GM18858 (cell line): ENCODE results near the gene CEACAM16.
"Not testable (repeated sequence)": the region's sequence is repeated elsewhere in the genome, so short reads cannot be mapped to it uniquely, and the experiment has no call there.

Experiments used
- ATAC-seq: cut with Tn5 transposase; IDR thresholded peaks from one replicate; pipeline ENCODE4 v1.9.1; 2021; ENCODE audit not compliant: unreplicated experiment

Gene CEACAM16

DNA sequence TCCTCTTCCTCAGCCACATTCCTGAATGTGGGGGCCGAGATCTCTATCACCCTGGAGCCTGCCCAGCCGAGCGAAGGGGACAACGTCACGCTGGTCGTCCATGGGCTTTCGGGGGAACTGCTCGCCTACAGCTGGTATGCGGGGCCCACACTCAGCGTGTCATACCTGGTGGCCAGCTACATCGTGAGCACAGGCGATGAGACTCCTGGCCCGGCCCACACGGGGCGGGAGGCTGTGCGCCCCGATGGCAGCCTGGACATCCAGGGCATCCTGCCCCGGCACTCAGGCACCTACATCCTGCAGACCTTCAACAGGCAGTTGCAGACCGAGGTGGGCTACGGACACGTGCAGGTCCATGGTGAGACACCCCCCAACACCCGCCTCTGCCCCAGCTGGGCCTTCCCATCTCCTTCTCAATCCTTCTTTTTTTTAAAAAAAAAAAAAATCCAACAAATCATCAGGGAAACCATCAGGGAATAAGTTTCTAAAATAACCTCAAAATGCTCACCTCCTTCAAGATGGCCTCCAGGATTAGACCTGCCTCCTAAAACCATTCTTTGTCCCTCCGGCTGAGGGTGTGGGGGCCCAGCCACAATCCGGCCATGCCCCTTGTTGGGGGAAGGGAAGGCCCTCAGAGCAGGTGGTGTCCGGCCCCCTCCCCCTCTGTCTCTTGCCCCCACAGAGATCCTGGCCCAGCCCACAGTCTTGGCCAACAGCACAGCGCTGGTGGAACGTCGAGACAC is 4.6 kb downstream of the CEACAM16 start:
- ATAC-seq: no peak

DNA sequence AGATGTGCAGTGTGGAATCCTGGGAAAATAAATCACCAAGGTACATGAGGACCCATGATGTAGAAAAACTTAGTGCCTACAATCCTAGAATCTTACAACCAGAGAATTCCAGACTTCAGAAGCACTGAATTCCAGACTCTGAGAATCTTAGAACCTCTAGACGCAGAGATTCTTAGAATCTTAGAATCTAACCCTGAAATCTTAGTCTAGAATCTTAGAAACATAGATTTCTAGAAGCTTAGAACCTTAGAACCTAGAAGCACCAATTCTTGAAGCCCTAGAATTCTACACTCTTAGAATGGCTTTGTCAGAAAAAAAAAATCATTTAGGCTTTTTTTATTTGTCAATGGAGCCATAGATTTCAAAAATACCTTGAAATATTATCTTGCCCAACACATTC is 6.0 kb downstream of the CEACAM16 start:
- ATAC-seq: no peak

DNA sequence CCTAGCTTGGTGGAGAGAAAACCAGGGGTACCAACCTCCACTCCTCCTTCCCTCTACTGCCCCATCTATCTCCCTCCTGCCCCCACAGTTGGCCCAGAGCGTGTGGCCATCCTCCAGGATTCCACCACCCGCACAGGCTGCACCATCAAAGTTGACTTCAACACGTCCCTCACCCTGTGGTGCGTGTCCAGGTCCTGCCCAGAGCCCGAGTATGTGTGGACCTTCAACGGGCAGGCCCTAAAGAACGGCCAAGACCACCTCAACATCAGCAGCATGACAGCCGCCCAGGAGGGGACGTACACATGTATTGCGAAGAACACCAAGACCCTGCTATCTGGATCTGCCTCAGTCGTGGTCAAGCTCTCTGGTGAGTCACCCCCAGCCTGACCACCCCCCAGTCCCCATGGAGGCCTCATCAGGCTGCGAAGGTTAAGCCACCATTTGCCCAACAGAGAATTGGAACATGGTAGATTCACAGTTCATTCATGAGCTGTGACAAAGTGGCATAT is 6.6 kb downstream of the CEACAM16 start:
- ATAC-seq: no peak

DNA sequence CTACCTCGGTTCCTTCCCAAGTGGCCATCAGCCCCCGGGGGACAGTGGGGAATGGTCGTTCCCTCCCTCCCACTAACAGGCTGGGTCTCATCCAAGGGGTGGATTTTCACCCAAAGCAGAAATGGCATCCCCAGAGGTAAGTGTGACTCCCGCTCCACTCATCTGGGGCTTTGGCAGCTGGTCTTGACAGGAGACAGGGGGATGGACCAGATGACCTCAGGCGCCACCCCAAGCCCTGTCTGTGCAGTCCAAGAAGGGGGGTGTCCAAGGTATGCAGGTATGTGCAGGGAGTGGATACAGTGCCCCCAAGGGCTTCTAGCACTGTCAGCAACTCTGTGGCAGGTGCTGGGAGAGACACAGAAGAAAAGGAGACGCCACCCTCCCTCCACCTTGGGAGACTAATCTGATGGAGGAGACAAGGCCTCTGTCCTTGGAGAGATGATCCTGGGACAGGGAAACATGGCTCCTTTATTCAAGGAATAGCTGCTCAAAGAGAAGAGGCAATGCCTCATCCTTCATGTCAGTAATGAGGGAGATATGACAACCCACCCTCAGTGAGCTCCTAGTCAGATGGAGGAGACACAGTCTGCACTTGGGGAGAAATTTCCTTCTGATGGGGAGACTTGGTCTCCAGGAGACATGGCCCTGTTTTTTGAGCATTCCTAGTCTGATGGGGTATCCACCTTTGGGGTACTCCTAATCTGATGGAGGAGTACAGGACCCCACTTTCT is 7.7 kb downstream of the CEACAM16 start:
- ATAC-seq: no peak

DNA sequence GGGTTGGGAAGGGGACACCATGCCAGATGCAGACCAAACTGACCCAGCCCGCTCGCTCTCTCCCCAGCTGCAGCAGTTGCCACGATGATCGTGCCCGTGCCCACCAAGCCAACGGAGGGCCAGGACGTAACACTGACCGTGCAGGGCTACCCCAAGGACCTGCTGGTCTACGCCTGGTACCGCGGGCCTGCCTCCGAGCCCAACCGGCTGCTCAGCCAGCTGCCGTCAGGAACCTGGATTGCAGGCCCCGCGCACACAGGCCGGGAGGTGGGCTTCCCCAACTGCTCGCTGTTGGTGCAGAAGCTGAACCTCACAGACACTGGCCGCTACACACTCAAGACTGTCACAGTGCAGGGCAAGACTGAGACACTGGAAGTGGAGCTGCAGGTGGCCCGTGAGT is 8.8 kb downstream of the CEACAM16 start:
- no peak for ATAC-seq

DNA sequence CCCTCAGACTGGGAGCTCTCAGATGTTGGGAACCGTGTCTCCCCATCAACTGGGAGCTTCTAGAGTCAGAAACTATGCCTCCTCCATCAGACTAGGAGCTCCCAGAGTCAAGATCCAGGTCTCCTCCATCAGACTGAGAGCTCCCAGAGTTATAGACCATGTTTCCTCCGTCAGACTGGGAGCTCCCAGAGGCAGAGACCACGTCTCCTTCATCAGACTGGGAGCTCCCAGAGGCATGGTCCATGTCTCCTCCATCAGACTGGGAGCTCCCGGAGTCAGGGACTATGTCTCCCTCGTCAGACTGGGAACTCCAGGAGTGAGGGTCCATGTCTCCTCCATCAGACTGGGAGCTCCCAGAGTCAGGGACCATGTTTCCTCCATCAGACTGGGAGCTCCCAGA is 10.0 kb downstream of the CEACAM16 start:
- no peak for ATAC-seq

DNA sequence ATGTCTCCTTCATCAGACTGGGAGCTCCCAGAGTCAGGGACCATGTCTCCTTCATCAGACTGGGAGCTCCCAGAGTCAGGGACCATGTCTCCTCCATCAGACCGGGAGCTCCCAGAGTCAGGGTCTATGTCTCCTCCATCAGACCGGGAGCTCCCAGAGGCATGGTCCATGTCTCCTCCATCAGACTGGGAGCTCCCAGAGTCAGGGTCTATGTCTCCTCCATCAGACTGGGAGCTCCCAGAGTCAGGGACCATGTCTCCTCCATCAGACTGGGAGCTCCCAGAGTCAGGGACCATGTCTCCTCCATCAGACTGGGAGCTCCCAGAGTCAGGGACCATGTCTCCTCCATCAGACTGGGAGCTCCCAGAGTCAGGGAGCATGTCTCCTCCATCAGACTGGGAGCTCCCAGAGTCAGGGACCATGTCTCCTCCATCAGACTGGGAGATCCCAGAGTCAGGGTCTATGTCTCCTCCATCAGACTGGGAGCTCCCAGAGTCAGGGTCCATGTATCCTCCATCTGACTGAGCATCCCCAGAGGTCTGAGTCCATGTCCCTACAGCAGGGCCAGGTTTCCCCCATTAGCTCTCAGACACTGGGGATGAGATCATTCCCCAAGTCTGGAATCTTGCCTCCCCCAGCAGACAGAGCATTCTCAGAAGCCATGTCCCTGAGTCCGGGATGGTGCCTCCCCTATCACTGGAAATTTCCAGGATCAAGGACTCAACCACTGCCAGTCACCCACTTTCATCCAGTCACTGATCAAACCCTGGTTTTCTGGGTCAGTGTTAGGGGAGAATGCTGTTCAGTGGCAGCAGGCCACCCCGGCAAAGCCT is 10.7 kb downstream of the CEACAM16 start:
- not testable (repeated sequence) for ATAC-seq

DNA sequence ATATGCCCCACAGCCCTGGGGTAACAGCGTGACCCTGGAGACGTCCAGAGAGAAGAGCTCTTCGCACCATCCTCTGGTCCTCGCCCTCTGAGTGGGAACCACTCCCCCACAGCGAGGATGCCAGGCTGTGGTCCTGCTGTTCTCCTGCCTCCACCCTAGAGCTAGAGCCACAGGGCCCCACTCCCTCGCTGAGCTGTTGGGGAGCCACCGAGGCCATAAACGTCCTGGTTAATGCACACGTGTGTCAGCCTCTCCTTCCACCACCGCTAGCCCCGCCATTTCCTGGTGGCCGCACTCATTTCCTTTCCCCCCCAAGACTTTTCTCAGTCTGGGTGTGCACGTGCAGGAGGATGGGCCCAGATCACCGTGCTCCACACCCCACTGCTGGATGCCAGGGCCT is 11.5 kb downstream of the CEACAM16 start:
- ATAC-seq: no peak

DNA sequence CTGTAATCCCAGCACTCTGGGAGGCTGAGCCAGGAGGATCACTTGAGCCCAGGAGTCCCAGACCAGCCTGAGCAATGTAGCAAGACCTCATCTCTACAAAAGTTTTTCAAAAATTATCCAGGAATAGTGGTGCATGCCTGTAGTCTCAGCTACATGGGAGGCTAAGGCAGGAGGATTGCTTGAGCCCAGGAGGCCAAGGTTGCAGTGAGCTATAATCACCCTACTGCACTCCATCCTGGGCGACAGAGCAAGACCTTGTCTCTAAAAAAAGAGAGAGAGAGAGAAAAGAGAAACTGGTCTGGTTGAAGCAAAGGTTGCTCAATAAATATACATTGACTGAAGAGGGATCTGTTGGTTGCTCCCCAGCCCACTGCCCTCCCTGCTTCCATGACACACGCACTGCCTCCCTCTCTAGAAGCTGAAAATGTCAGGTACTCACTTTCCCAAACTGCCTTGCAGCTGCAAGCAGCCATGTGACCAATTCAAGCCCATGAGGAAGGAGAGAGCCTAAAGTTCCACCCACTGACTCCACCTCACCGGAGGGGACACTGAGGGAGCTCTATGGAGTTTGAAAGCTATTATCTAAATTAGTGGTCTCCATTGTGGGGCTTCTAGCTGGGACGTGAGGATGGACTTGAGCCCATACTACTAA is 14.0 kb downstream of the CEACAM16 start:
- no peak for ATAC-seq

DNA sequence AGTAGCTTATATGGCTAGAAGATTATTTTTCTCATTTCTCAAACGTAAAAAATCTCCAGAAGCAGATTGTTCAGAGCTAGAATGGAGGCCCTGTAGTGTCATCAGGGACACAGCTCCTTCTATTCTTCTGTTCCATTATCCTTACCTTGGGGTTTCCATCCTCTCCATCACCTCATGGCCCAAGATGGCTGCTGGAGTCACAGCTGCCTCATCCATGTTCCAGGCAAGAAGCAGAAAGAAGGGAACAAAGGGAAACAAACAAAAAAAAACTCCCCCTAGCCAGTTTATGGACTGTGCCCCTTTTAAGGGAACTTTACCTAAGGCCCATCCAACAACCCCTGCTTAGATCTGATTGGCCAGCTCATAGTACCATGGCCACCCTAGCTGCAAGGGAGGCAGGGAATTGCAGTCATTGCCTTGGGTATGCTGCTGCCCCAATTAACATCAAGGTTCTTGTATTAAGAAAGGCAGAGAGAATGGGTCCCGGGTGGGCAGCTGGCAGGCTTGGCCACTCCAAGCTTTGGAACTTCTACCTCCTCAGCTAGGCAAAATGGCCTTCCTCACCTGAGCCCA is 15.7 kb downstream of the CEACAM16 start:
- ATAC-seq: no peak

DNA sequence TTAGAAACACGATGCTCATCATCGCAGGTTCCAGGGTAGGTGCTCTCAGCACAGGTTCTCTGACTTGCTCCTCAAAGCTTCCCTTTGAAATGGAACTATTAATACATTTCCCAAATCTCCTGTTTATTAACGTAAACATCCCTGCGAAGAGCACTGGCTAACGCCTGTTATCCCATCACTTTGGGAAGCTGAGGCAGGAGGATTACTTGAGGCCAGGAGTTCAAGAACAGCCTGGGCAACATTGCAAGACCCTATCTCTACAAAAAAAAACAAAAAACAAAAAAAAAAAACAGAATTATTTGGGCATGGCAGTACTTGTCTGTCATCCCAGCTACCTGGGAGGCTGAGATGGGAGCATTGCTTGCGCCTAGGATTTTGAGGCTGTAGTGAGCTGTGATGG is 18.7 kb downstream of the CEACAM16 start:
- no peak for ATAC-seq

DNA sequence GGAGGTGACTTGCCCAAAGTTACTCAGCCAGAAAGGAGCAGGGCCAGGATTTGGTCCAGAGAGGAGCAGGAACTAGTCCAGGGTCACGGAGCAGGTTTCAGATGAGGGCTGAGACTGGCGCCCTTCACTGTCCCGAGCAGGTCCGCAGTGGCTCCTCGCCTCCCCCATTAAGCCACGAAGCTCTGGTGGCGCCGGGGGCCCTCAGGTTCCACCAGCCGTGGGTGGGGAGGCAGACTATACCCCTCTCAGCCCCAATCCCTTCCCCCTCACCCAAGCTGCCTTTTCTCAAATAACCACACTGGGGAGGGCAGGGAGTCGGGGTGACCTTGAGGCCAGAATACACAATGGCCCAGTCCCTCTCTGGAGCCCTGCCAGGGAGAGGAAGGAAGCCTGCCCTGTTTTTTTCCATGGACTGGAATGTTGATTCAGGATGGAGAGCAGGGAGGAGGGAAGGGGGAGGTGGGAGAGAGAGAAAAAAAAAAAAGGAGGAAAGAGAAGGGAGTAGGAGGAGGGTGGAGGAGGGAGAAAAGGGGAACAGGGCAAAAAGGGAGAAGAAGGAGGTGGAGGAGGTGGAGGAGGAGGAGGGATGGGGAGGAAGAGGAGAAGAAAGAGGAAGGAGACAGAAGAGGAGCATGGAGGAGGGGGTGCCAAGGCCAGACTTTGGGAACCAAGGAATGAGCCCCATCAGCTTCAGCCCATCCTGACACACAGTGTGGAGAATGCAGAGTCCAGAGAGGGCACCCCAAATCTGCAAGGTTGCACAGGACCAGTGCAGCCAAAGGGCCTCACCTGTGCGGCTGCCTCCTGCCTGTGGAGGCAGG is 19.7 kb downstream of the CEACAM16 start:
- ATAC-seq: no peak

DNA sequence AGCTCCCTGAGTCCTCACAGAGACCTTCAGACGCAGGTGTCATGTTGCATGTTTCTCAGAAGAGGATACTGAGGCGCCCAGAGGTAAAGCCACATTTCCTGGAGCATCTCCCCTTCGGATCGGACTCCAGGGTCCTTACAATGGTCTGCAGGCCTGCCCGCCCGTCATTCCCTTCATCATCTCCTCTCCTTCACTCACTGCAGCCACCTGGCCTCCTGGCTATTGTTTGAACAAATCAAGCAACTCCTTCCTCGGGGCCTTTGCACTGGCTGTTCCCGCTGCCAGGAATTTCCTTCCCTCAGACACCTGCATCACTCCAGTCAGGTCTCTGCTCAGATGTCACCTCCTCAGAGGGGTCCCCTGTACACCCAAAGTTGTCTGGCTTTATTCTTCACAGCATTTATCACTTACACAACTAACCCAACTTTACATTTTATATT is 20.3 kb downstream of the CEACAM16 start:
- ATAC-seq: no peak

DNA sequence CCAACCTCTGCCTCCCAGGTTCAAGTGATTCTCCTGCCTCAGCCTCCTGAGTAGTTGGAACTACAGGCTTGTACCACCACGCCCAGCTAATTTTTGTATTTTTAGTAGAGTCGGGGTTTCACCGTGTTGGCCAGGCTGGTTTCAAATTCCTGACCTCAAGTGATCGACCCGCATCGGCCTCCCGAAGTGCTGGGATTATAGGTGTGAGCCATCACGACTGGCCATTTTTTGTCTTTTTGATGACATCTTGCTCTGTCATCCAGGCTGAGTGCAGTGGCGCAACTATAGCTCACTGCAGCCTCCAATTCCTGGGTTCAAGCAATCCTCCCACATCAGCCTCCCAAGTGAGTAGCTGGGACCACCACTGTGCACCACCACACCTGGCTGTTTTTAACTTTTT is 21.4 kb downstream of the CEACAM16 start:
- not testable (repeated sequence) for ATAC-seq

DNA sequence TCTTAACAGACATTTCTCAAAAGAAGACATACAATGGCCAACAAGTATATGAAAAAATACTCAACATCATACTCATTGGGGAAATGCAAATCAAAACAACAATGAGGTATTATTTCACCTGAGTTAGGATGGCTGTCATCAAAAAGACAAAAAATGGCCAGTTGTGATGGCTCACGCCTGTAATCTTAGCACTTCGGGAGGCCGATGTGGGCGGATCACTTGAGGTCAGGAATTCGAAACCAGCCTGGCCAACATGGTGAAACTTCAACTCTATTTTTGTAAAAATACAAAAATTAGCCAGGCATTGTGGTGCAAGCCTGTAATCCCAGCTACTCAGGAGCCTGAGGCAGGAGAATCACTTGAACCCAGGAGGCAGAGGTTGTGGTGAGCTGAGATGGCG is 22.0 kb downstream of the CEACAM16 start:
- ATAC-seq: no peak

DNA sequence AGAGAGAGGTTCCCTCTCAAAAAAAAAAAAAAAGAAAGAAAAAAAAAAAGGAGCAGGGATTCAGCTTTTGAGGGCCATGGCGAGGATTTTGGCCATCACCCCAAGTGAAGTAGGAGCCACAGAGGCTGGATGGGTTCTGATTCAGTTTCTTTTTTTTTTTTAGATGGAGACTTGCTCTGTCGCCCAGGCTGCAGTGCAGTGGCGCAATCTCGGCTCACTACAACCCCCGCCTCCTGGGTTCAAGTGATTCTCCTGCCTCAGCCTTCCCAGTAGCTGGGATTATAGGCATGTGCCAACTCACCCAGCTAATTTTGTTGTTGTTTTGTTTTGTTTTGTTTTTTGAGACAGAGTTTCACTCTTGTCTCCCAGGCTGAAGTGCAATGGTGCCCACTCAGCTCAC is 22.4 kb downstream of the CEACAM16 start:
- ATAC-seq: not testable (repeated sequence)

DNA sequence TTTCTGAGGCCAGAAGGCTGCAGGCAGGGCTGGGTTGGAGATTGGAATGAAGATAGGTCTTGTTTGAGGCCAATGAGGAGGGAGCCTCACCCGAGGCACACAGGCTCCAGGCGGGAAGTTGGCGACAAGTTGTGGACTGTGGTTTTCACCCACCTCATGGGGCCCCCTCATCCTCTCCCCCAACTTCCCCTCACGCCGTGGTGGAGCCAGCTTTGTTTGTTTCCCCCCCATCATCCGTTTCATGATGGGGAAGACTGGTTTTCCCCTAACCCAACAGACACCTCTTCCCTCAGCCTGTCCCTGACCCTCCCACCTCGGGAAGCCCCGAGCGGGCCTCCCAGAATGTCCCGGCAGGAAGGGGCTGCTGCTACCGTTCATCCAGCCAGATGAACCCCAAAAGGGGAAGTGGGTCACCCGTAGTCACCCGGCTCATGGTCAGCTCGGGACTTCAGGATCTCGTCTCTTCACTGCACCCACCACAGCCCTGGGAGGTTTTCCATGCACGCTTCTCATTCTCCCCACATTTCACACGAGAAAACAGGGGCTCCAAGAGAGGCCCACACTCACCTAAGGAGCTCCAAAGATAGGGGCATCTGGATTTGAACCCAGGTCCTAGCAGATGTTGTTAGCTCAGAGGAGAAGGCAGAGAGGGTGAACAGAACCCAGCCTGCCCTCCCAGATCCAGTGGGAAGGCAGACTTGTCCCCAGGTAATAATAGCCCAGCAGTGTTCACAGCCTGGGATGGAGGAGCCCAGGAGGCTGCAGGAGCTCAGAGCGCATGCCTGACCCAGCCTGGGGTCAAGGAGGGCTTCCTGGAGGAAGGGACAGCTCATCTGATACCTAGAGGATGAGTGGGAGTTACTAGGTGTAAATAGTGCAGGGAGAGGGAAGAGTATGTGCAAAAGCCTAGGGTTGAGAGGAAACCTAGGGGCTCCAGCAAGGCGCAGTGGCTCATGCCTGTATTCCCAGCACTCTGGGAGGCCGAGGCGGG is 23.5 kb downstream of the CEACAM16 start:
- no peak for ATAC-seq

DNA sequence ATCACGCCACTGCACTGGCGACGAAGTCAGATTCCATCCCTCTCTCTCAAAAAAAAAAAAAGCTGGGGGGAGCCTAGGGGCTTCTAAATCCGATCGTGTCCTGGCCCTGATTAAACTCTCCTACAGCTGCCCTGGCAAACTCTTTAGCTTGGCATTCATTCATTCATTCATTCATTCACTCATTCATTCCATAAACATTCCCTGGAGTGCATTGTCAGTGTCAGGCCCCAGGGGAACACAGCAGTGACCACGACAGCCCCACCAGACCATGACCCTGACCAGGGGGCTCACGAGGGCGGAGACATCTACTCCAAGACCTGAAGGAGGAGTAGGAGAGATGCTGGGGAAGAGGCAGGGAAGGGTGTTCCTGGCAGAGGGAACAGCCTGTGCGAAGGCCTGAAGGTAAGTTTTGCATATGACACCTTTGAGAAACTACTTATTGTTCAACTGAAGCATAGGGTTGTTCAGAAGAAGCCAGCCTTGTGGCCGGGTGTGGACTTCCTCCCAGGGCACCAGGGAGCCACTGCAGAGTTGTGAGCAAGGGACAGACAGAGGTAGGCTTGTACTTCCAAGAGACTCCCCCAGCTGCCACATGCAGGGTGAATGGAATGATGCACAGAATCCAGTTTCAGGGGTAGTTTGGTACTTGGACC is 24.5 kb downstream of the CEACAM16 start:
- no peak for ATAC-seq
